Kasumi-1 (cell line): ENCODE results near the gene GLUL.
"Not testable (repeated sequence)": the region's sequence is repeated elsewhere in the genome, so short reads cannot be mapped to it uniquely, and the experiment has no call there.

Experiments used
- DNase-seq, 2 experiments: peaks; one replicate each; lab custom pipeline; 2025; lab: John Stamatoyannopoulos, UW

GLUL gene

GRCh38 chr1:182368358-182368757 lies 23.2 kb downstream of the GLUL start:
- no peak for DNase-seq

DNA sequence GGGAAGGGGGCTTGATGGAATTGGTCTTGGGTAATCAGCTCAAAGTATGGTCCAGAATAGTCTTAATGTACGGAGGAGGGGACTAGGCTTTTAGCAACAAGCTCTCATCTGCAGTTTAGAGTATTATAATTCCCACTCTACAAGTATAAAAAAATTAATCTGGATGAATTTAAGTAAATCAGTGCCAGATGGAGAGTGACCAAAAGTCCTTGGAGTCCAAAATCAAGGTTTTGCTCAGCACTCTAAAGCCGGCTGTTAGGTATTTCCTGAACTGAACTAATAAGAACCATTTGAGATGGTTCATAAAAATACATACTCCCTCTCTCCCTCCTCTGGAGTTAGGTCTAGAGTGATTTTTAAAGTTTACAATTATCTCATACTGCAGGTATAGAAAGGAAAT lies 23.7 kb downstream of the GLUL start:
- DNase-seq: no peak

DNA sequence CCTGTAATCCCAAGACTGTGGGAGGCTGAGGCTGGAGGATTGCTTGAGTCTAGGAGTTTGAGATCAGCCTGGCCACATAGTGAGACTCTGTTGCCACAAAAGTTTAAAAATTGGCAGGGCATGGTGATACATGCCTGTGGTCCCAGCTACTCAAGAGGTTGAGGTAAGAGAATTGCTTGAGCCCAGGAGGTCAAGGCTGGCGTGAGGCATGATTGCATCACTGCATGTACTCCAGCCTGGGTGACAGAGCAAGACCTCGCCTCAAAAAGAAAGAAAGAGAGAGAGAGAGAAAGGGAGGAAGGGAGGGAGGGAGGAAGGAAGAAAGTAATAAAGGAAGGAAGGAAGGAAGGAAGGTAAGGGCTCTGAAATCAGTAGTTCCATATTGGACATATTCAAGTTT lies 25.0 kb downstream of the GLUL start:
- no peak for DNase-seq

GRCh38 chr1:182359645-182360044 lies 31.9 kb downstream of the GLUL start:
- DNase-seq: no peak

GRCh38 chr1:182357913-182358312 lies 33.7 kb downstream of the GLUL start:
- DNase-seq: no peak

DNA sequence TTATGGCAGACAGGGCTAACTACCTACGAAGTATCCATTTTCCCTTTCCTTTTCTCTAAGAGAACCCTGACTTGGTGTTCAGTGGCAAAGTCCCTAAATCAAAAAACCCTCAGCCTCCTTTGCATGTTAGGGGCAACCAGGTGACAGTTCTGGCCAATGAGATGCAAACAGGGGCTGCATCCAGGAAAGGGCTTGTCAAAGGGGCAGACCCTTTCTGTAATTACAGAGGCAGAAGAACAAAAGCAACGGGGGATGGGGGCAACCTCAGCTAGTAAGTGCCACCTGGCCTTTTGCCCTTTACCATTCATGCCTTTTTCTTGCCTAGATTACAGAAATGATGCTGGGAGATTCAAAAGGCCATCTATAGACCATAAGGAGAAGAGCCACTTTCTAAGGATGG lies 34.4 kb downstream of the GLUL start:
- no peak for DNase-seq

DNA sequence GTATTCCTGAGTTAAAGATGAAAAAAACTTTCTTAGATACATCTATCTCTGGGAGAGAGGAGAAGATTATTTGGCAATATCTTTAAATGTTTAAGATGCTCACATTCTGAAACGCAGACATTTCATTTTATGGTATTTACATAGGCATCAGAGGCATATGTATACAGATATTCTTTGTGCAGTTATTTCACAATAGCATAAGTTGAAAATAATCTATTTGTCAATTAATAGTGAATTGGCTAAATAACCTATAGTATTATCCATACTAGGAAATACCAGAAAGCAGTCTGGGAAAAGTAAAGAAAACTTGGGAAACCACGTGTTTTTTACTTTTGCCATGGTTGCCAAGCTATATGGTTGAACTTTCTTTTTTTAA lies 35.9 kb downstream of the GLUL start:
- no peak for DNase-seq

DNA sequence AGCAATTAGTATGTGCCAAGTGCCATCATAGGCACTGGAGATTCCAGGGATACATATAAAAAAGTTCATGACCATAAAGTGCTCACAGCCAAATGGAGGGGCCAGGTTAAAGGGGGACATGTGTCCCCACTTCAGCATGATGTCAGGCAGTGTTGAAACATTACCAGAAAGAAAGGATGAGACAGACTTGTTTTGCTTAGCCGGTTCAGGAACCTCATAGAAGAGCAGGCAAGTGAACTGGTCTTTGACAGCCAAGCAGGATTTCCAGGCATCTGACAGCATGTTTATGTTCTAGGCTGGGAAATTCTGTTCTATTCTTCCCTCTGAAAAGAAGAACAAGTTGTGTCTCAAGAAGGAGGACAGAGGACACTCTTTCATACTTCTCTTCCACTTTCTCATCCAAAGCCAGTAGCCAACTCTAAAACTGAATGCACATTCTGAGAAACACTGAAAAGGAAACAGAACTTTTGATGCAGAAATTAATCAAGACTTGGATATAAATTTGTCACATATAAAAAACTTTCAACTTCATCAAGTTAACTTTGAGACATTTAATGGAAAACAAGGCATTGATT lies 39.7 kb downstream of the GLUL start:
- no peak for DNase-seq

DNA sequence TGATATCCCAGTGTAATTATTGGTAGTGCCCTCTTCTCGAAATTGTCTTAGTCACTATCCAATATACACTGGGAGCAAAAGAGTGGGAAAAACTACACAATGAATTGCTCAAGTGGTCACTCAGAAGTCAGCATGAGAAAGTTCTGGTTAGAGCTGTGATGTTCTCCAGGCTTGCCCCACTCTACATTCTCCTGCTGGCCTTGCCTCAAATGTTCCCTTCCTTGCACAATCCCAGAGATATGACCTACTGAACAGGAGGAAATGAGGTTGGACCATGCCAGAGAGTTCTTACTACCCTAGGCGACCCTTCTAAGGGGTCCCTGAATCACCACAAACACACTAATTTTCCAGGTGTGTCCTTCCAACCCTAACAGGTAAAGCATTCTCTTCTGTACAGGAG lies 40.8 kb downstream of the GLUL start:
- no peak for DNase-seq

DNA sequence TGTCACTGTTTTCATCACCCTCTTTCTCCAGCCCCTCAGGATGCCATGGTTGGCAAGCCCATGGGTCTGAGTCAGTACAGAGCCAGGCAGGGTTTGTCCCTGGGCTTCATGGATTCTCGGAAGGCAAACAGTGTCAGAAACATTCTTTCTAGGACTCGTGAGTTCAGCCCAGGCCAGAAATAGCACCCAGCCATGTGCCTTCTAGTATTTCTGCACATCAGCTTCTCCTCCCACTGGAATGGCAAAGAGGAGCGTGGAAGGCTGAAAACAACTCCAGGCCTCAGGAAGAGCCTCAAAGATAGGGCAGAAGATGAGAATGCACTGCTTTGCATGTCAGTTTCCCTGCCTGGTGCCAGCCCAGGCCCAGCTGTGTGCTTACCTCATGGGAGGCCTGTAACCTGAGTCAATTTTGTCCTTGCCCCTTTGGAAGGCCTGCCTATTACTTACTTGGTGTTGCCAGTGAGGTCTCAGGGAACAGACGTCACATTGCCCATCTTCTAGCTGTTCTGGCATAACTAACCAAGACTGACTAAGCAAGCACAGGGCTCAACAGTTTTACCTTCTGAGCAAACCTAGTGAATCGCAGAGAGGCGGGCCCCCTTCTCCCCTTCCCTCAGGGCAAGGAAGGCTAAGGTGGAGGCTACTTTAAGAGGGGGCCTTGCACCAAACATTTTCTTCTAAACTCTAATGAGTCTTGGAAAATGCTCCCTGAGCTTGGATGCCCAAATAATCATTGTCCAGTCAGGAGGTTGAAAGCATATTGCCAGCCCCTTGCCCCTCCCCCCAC lies 42.4 kb downstream of the GLUL start:
- DNase-seq: no peak

GRCh38 chr1:182347019-182347418 lies 44.6 kb downstream of the GLUL start:
- no peak for DNase-seq

DNA sequence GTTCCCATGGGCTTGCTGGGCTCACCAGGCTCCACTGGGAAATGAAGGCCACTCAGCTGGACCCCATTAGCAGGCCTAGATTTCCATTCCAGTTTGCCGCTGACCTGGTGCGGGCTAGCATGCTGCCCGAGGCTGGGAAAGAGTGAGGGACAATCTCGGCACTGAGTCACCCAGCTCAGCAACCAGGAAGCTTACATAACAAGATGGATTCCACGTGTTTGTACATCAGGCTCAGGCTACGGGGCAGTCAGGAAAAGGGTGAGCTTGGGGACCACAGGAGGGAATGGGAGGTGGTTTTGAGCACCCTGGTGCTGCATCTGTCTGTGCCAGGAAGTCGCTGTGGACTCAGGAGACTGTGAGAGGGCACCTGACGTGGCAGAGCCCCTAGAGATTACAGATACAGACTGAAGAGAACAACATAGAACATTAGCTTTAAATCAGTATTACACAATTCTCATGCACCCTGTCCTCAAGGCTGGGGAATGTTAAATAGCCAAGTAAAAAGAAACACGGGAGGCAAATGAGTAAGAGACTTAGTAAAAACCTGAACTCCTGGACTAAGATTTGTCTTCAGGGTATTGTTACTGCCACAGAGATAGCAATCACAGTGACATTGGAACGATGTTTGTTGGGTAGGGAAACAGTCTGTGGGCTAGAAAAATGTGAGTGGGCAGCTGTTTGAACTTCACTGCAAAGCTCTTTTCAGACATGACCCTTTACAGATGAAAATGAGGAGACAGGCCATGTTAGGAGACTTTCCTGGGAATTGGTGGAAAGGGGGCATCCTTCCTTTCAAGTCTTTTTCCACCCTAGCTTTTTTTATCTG lies 51.1 kb downstream of the GLUL start:
- DNase-seq: no peak

DNA sequence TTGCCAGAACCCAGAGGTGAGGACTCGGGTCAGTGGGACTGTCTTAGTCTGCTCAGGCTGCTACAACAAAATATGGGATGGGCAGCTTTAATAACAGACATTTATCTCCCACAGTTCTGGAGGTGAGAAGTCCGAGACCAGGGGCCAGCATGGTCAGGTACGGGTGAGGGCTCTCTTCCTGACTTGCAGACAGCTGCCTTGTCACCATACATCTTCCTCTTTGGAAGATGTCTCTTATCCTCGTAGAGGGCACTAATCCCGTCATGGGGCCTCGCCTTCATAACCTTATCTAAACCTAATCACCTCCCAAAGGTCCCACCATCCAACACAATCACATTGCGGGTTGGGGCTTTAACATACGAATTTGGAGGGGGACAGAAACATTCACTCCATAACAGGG lies 51.9 kb downstream of the GLUL start:
- DNase-seq: no peak

- DNase-seq: no peak
Observed at GRCh38 chr1:182338806-182339370, 52.7 kb downstream of the GLUL start.

GRCh38 chr1:182337736-182338571 lies 53.6 kb downstream of the GLUL start:
- DNase-seq: peak; percentile 15 to 41

- no peak for DNase-seq
Observed at GRCh38 chr1:182335771-182336566, 55.6 kb downstream of the GLUL start.

DNA sequence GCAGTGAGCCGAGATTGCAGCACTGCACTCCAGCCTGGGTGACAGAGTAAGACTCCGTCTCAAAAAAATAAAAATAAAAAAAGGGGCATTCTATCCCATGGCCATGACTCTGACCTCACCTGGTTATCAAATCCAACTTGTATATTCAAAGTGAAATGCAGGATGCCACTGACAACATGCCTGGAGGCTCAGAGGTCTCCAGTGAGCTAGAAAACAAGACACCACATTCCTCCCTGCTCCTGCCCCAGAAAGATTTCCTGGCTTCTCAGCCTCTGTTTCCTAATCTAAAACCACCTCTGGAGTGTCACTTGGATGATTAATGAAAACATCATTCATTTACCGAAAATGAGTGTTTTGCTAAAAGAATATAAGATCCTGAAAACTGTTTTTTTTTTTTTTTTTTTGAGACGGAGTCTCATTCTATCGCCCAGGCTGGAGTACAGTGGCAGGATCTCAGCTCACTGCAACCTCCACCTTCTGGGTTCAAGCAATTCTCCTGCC lies 58.5 kb downstream of the GLUL start:
- not testable (repeated sequence) for DNase-seq

DNA sequence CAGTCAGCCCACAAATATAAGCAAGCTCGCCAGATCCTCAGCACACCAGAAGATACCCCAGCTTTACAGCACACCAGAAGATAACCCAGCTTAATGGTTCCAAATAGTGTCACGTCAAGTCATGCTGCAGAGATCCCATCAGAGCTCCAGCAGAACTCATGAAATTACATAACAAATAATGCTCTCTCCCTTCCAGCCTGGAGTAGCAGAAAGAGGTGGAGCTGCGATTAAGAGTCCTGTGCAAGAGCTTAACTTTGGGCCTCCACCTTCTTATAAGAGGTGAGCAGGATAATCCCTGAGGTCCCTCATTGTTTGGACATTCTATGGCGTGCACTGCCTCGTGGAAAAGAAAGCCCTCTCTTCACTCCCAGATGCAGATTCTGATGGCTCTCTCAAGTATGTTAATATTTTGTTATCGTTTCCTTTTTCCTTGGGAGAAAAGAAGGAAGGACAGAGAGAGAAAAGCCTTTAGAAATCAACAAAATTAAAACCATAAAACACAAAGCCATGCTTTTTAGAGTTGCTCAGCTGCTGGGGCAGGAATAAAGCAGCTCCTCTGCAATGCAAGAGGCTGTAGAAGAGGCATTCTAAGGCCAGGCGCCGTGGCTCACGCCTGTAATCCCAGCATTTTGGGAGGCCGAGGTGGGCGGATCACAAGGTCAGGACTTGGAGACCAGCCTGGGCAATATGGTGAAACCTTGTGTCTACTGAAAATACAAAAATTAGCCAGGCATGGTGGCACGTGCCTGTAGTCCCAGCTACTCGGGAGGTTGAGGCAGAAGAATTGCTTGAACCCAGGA lies 59.1 kb downstream of the GLUL start:
- no peak for DNase-seq
